SK-N-SH (cell line): ENCODE measurements around the gene ELMO1. TPM values are rescaled to one million over a fixed set of nuclear protein-coding genes. Genes with fewer than 3 reads are reported as not detected.
A peak's percentile ranks its signal among the peaks of the same experiment; 100 is the strongest.

ENCODE experiments used
- CTCF ChIA-PET: fragments of 300-600, 350-600 bp; formaldehyde crosslinking; extraction: SDS; loops from one replicate; lab custom pipeline; 2021; lab: Yijun Ruan, JAX
- POLR2A ChIA-PET: fragments of 350-600 bp; sonication (Branson Sonifier 250); formaldehyde crosslinking; extraction: SDS; loops from one replicate; lab custom pipeline; 2020; ENCODE audit warnings: antibody characterized with exemption, inconsistent platforms; lab: Yijun Ruan, JAX
- DNase-seq: peaks from one replicate; pipeline ENCODE4 v3.0.0; 2012
- H2AFZ ChIP-seq: fragments of 200-600 bp; sonication (generic); 2 replicates; pipeline ENCODE4 v1.8.1; 2016; ENCODE audit warnings: antibody characterized with exemption, mild to moderate bottlenecking, low read depth
- H3F3A ChIP-seq: fragments of 200-600 bp; sonication (generic); replicated peaks from 2 replicates; pipeline ENCODE3; 2016; ENCODE audit warnings: antibody characterized with exemption, mild to moderate bottlenecking; ENCODE audit not compliant: insufficient read depth
- H3K27ac ChIP-seq, 2 experiments: fragments of 200-500 bp in 1 of 2; fragments of 200-600 bp in 1 of 2; sonication (Bioruptor generic) in 1 of 2; sonication (generic), shearing (Covaris generic) in 1 of 2; 2 replicates each; pipeline versions ENCODE4 v1.5.1 to v1.6.1; 2014 to 2016; ENCODE audit warnings: low read depth in 2 of 2, inconsistent platforms in 1 of 2, low read length in 1 of 2, mild to moderate bottlenecking in 1 of 2, mixed read lengths in 1 of 2
- H3K27me3 ChIP-seq: fragments of 200-600 bp; sonication (generic), shearing (Covaris generic); 2 replicates; pipeline ENCODE4 v1.6.1; 2016; ENCODE audit warnings: mixed run types; ENCODE audit not compliant: insufficient read depth
- H3K36me3 ChIP-seq, 2 experiments: fragments of 200-500 bp in 1 of 2; fragments of 200-600 bp in 1 of 2; sonication (Bioruptor generic) in 1 of 2; sonication (generic) in 1 of 2; replicated peaks in 1 of 2; 2 replicates each; pipeline versions ENCODE3 to v1.5.1; 2014 to 2016; ENCODE audit warnings: low read length in 1 of 2, mild to moderate bottlenecking in 1 of 2; ENCODE audit not compliant: insufficient read depth in 2 of 2, control insufficient read depth in 1 of 2
- H3K4me1 ChIP-seq, 2 experiments: fragments of 200-500 bp in 1 of 2; fragments of 200-600 bp in 1 of 2; sonication (Bioruptor generic) in 1 of 2; sonication (generic), shearing (Covaris generic) in 1 of 2; 2 replicates each; pipeline versions ENCODE4 v1.5.1 to v1.6.1; 2014 to 2016; ENCODE audit warnings: low read depth in 1 of 2, low read length in 1 of 2, mixed run types in 1 of 2; ENCODE audit not compliant: insufficient read depth in 2 of 2, control insufficient read depth in 1 of 2
- H3K4me2 ChIP-seq: fragments of 200-600 bp; sonication (generic), shearing (Covaris generic); 2 replicates; pipeline ENCODE4 v1.6.1; 2017; ENCODE audit warnings: mixed run types
- H3K4me3 ChIP-seq, 2 experiments: fragments of 200-500 bp in 1 of 2; fragments of 200-600 bp in 1 of 2; sonication (Bioruptor generic) in 1 of 2; sonication (generic), shearing (Covaris generic) in 1 of 2; 2 replicates each; pipeline versions ENCODE4 v1.5.1 to v1.8.1; 2014 to 2016; ENCODE audit warnings: low read depth in 2 of 2, inconsistent platforms in 1 of 2, low read length in 1 of 2, mild to moderate bottlenecking in 1 of 2, mixed read lengths in 1 of 2, moderate library complexity in 1 of 2
- H3K79me2 ChIP-seq: fragments of 200-600 bp; sonication (generic); 2 replicates; pipeline ENCODE4 v1.8.1; 2017; ENCODE audit warnings: mild to moderate bottlenecking; ENCODE audit not compliant: insufficient read depth
- H3K9ac ChIP-seq: fragments of 200-600 bp; sonication (generic); 2 replicates; pipeline ENCODE4 v1.6.1; 2017; ENCODE audit warnings: mixed run types
- H3K9me2 ChIP-seq: fragments of 200-600 bp; sonication (generic); 2 replicates; pipeline ENCODE4 v1.6.1; 2017; ENCODE audit warnings: mixed run types
- H3K9me3 ChIP-seq: fragments of 200-600 bp; sonication (generic); 2 replicates; pipeline ENCODE4 v1.6.1; 2017; ENCODE audit warnings: mixed run types, mild to moderate bottlenecking, moderate library complexity
- H4K20me1 ChIP-seq: fragments of 200-600 bp; sonication (generic); 2 replicates; pipeline ENCODE4 v1.6.1; 2017; ENCODE audit warnings: mild to moderate bottlenecking, mixed run types; ENCODE audit not compliant: insufficient read depth
- GABPA ChIP-seq: IDR thresholded peaks from 2 replicates; pipeline ENCODE4 v1.4.0; 2012; ENCODE audit warnings: low read depth, mild to moderate bottlenecking
- GATA2 ChIP-seq: sonication (generic); formaldehyde crosslinking; IDR thresholded peaks from 2 replicates; pipeline ENCODE4 v1.5.0; 2020; ENCODE audit warnings: mild to moderate bottlenecking, missing genetic modification reagents
- JUND ChIP-seq: IDR thresholded peaks from 2 replicates; pipeline ENCODE4 v1.4.0; 2012
- MAX ChIP-seq: IDR thresholded peaks from 2 replicates; pipeline ENCODE4 v1.4.0; 2012; ENCODE audit warnings: low read depth
- MEF2A ChIP-seq: IDR thresholded peaks from 2 replicates; pipeline ENCODE4 v1.4.0; 2012; ENCODE audit warnings: low read depth, borderline replicate concordance
- RCOR1 ChIP-seq: fragments of 150-350 bp; IDR thresholded peaks from 2 replicates; pipeline ENCODE4 v1.6.1; 2017; ENCODE audit warnings: antibody characterized with exemption, low read length
- REST ChIP-seq: IDR thresholded peaks from 2 replicates; pipeline ENCODE4 v1.6.1; 2012; ENCODE audit warnings: mild to moderate bottlenecking, low read depth, low read length, moderate library complexity
- SMC3 ChIP-seq: IDR thresholded peaks from 2 replicates; pipeline ENCODE4 v1.6.1; 2012; ENCODE audit warnings: low read depth, low read length, improper control_type of control experiment
- TAF1 ChIP-seq: IDR thresholded peaks from 2 replicates; pipeline ENCODE4 v1.6.1; 2012; ENCODE audit warnings: low read depth, mild to moderate bottlenecking, low read length, moderate library complexity, borderline replicate concordance
- TCF12 ChIP-seq: IDR thresholded peaks from 2 replicates; pipeline ENCODE4 v1.4.0; 2012
- TEAD4 ChIP-seq: IDR thresholded peaks from 2 replicates; pipeline ENCODE4 v1.4.0; 2012; ENCODE audit warnings: mild to moderate bottlenecking, borderline replicate concordance; ENCODE audit not compliant: insufficient read depth
- YY1 ChIP-seq: IDR thresholded peaks from 2 replicates; pipeline ENCODE4 v1.4.0; 2012; ENCODE audit warnings: low read depth, mild to moderate bottlenecking
- WGBS: methylation state at CpG from one replicate; pipeline ENCODE4 v1.1.6; 2017; ENCODE audit warnings: low lambda C conversion rate; 5-methylcytosine and 5-hydroxymethylcytosine counted together
- polyA plus RNA-seq, 3 experiments: library from polyadenylated mRNA; depleted of rRNA; stranded (reverse); fragments of >200 nt; gene quantifications; 2 replicates each; pipeline ENCODE4 v1.2.3, GENCODE V29; 2012
- TF ChIP-seq, protein P1 (sequence below): fragments of 150-350 bp; IDR thresholded peaks from 2 replicates; pipeline ENCODE4 v1.6.1; 2017; ENCODE audit warnings: antibody characterized with exemption, low read length, low read depth, borderline replicate concordance
- TF ChIP-seq, protein P2 (sequence below): fragments of 200-600 bp; sonication (generic); IDR thresholded peaks from 2 replicates; pipeline ENCODE4 v1.6.1; 2017; ENCODE audit warnings: antibody characterized with exemption, mild to moderate bottlenecking, moderate library complexity

Gene ELMO1
- polyA plus RNA-seq, 1 of the 3 experiments (the other 2 are of a cell fraction), result 0.64 TPM

GRCh38 chr7:36964297-36964696 lies 484.4 kb downstream of the ELMO1 start:
- no peaks in the 10 kb centered on the region for H3K27me3 ChIP-seq
- ChIA-PET CTCF (interaction anchor here (0.7 to 7.1 kb wide), 6 partner anchors 10 to 216 kb away, joined by 3 to 38 read pairs (median 4); no protein-coding TSS in a partner anchor), POLR2A (no interaction called here)
- TF ChIP-seq REST (no peak), GABPA (no peak), SMC3 (no peak), TCF12 (no peak), JUND (no peak), RCOR1 (no peak), MEF2A (no peak)
- TF ChIP-seq, protein P1, sequence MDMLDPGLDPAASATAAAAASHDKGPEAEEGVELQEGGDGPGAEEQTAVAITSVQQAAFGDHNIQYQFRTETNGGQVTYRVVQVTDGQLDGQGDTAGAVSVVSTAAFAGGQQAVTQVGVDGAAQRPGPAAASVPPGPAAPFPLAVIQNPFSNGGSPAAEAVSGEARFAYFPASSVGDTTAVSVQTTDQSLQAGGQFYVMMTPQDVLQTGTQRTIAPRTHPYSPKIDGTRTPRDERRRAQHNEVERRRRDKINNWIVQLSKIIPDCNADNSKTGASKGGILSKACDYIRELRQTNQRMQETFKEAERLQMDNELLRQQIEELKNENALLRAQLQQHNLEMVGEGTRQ, result no peak
- TF ChIP-seq, protein P2, sequence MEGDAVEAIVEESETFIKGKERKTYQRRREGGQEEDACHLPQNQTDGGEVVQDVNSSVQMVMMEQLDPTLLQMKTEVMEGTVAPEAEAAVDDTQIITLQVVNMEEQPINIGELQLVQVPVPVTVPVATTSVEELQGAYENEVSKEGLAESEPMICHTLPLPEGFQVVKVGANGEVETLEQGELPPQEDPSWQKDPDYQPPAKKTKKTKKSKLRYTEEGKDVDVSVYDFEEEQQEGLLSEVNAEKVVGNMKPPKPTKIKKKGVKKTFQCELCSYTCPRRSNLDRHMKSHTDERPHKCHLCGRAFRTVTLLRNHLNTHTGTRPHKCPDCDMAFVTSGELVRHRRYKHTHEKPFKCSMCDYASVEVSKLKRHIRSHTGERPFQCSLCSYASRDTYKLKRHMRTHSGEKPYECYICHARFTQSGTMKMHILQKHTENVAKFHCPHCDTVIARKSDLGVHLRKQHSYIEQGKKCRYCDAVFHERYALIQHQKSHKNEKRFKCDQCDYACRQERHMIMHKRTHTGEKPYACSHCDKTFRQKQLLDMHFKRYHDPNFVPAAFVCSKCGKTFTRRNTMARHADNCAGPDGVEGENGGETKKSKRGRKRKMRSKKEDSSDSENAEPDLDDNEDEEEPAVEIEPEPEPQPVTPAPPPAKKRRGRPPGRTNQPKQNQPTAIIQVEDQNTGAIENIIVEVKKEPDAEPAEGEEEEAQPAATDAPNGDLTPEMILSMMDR, result no peak
- no peaks in the 10 kb centered on the region for H3F3A ChIP-seq
- peak overlapping the region in 1 of 2 experiments; percentile 99; a peak in 2 of 4 replicates for H3K27ac ChIP-seq
- H3K9me2 ChIP-seq, result no peaks in the 10 kb centered on the region
- H3K9me3 ChIP-seq, result 0 out of 2 replicates have a peak, but pooled peaks cover 3% of the 10 kb centered on the region
- H3K4me3 ChIP-seq, result no peak overlapping the region
- H3K4me1 ChIP-seq, result peaks cover 0 to 34% of the 10 kb centered on the region in 2 experiments; a peak in 2 of 4 replicates
- H3K79me2 ChIP-seq, result no peaks in the 10 kb centered on the region
- no peak for DNase-seq
- 50% methylated on average over 2 of the region's 2 CpGs for WGBS
- no peak overlapping the region for H3K9ac ChIP-seq
- H4K20me1 ChIP-seq, result no peaks in the 10 kb centered on the region
- no peaks in the 10 kb centered on the region for H3K36me3 ChIP-seq
- H2AFZ ChIP-seq, result no peak overlapping the region
- no peak overlapping the region for H3K4me2 ChIP-seq

DNA sequence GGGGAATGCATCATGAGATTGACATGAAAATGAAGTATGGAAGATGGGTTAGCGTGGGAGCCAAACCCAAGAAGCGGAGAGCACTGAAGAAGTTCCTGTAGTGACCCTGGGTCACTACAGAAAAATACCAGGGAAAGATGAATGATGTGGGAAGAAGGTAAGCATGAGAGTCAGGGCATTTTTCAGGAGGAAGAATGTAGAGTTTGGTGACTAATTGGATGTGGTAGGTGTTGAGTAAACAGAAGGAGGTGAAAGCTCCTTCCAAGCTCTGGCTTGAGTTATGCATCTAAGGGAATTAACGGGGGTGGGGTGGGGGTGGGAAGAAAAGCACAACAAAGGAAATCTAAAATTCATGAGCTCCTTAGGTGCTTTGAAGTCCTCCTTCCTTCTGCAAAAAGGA lies 486.3 kb downstream of the ELMO1 start:
- Histone ChIP-seq H4K20me1 (no peaks in the 10 kb centered on the region), H2AFZ (no peak overlapping the region), H3K27ac (no peak overlapping the region), H3K4me3 (no peak overlapping the region), H3K4me1 (peaks cover 0 to 30% of the 10 kb centered on the region in 2 experiments; a peak in 2 of 4 replicates), H3K9ac (no peak overlapping the region), H3K27me3 (no peaks in the 10 kb centered on the region), H3K4me2 (no peak overlapping the region), H3K36me3 (no peaks in the 10 kb centered on the region), H3K79me2 (no peaks in the 10 kb centered on the region), H3F3A (no peaks in the 10 kb centered on the region), H3K9me2 (no peaks in the 10 kb centered on the region), H3K9me3 (no peaks in the 10 kb centered on the region)
- WGBS, result 44% methylated on average over 3 of the region's 3 CpGs
- ChIA-PET CTCF (interaction anchor here (1.1 to 7.1 kb wide), 5 partner anchors 18 to 487 kb away, joined by 3 to 38 read pairs (median 9); no protein-coding TSS in a partner anchor), POLR2A (interaction anchor here (1.2 kb wide), 1 partner anchor 16 kb away, joined by 3 read pairs; no protein-coding TSS in a partner anchor)
- DNase-seq, result no peak
- TF ChIP-seq, protein P1, result no peak
- no peak for TF ChIP-seq MAX
- no peak for TF ChIP-seq TEAD4
- no peak for TF ChIP-seq TAF1
- TF ChIP-seq YY1, result no peak
- TF ChIP-seq GATA2, result no peak
